GM23338 (cell line): ENCODE data around the gene TTF1. TPM values are rescaled to one million over a fixed set of nuclear protein-coding genes. Genes with fewer than 3 reads are reported as not detected.

Experiments
- ATAC-seq: fragments of 200-7000 bp; cut with Tn5 transposase; 3 replicates; pipeline ENCODE4 v1.9.1; 2020
- DNase-seq: peaks from one replicate; pipeline ENCODE4 v3.0.0-alpha.2; 2015; ENCODE audit warnings: low spot score
- H2AFZ ChIP-seq: fragments of 200-600 bp; sonication (generic); 2 replicates; pipeline ENCODE4 v1.8.0; 2016; ENCODE audit warnings: antibody characterized with exemption, mild to moderate bottlenecking, moderate library complexity
- H3F3A ChIP-seq: fragments of 200-600 bp; sonication (generic); replicated peaks from 2 replicates; pipeline ENCODE4 v1.8.0; 2017; ENCODE audit warnings: antibody characterized with exemption, mixed run types, low read depth
- H3K27ac ChIP-seq: fragments of 200-600 bp; sonication (generic); 2 replicates; pipeline ENCODE4 v1.6.1; 2016; ENCODE audit warnings: low read depth
- H3K27me3 ChIP-seq: fragments of 200-600 bp; sonication (generic); 2 replicates; pipeline ENCODE4 v1.8.0; 2016; ENCODE audit warnings: mild to moderate bottlenecking, mixed run types, moderate library complexity; ENCODE audit not compliant: insufficient read depth
- H3K36me3 ChIP-seq: fragments of 200-600 bp; sonication (generic); 2 replicates; pipeline ENCODE4 v1.8.0; 2016; ENCODE audit warnings: mild to moderate bottlenecking; ENCODE audit not compliant: insufficient read depth
- H3K4me1 ChIP-seq: fragments of 200-600 bp; sonication (generic); 2 replicates; pipeline ENCODE4 v1.8.0; 2016; ENCODE audit warnings: mild to moderate bottlenecking, moderate library complexity; ENCODE audit not compliant: insufficient read depth
- H3K4me2 ChIP-seq: fragments of 200-600 bp; sonication (generic); 2 replicates; pipeline ENCODE4 v1.7.1; 2017; ENCODE audit warnings: mixed run types
- H3K4me3 ChIP-seq: fragments of 200-600 bp; sonication (generic); 2 replicates; pipeline ENCODE4 v1.6.1; 2016; ENCODE audit warnings: mixed run types
- H3K79me2 ChIP-seq: fragments of 200-600 bp; sonication (generic); replicated peaks from 2 replicates; pipeline ENCODE4 v1.8.0; 2017; ENCODE audit warnings: mild to moderate bottlenecking; ENCODE audit not compliant: insufficient read depth
- H3K9me2 ChIP-seq: fragments of 200-600 bp; sonication (generic); 2 replicates; pipeline ENCODE4 v1.8.0; 2017; ENCODE audit not compliant: insufficient read depth
- H4K20me1 ChIP-seq: fragments of 200-600 bp; sonication (generic); replicated peaks from 2 replicates; pipeline ENCODE4 v1.8.0; 2017; ENCODE audit warnings: mild to moderate bottlenecking; ENCODE audit not compliant: insufficient read depth
- H3K27ac Mint-ChIP-seq: 2 replicates; pipeline ENCODE4 v1.8.0; 2020; ENCODE audit warnings: inconsistent platforms, mild to moderate bottlenecking, moderate library complexity, mixed read lengths
- H3K27me3 Mint-ChIP-seq: 3 replicates; pipeline ENCODE4 v1.8.0; 2022; ENCODE audit warnings: low read depth, mild to moderate bottlenecking, moderate library complexity, mixed read lengths, inconsistent platforms; ENCODE audit not compliant: insufficient read depth, poor library complexity
- H3K36me3 Mint-ChIP-seq: 3 replicates; pipeline ENCODE4 v1.8.0; 2021; ENCODE audit warnings: low read depth, mild to moderate bottlenecking, inconsistent platforms, moderate library complexity, mixed read lengths
- H3K4me1 Mint-ChIP-seq: 3 replicates; pipeline ENCODE4 v1.8.0; 2020; ENCODE audit warnings: mild to moderate bottlenecking, inconsistent platforms, mixed read lengths
- H3K4me3 Mint-ChIP-seq: 3 replicates; pipeline ENCODE4 v1.8.0; 2021; ENCODE audit warnings: moderate library complexity, mild to moderate bottlenecking, inconsistent platforms, mixed read lengths
- H3K9me3 Mint-ChIP-seq: 3 replicates; pipeline ENCODE4 v1.8.0; 2020; ENCODE audit warnings: moderate library complexity, mild to moderate bottlenecking, inconsistent platforms, mixed read lengths
- CTCF ChIP-seq, 2 experiments: fragments of 200-600 bp in 1 of 2; sonication (generic) in 1 of 2; conservative IDR thresholded peaks; 2 replicates each; pipeline versions ENCODE4 v1.5.1 to v1.6.1; 2016 to 2017; ENCODE audit warnings: antibody characterized with exemption in 2 of 2, low read depth in 2 of 2, mild to moderate bottlenecking in 2 of 2, moderate library complexity in 1 of 2
- EZH2 ChIP-seq: fragments of 200-600 bp; sonication (generic); IDR thresholded peaks from one replicate; pipeline ENCODE4 v1.8.0; 2017; ENCODE audit warnings: antibody characterized with exemption, mild to moderate bottlenecking, low read depth; ENCODE audit not compliant: unreplicated experiment
- EZH2phosphoT487 ChIP-seq: fragments of 200-600 bp; sonication (generic); IDR thresholded peaks from one replicate; pipeline ENCODE4 v1.8.1; 2018; ENCODE audit warnings: antibody characterized with exemption; ENCODE audit not compliant: unreplicated experiment
- JUNB ChIP-seq: IDR thresholded peaks from one replicate; pipeline ENCODE4 v1.6.1; 2016; ENCODE audit warnings: antibody characterized with exemption; ENCODE audit not compliant: unreplicated experiment
- POLR2AphosphoS5 ChIP-seq: IDR thresholded peaks from 2 replicates; pipeline ENCODE4 v1.6.1; 2016; ENCODE audit warnings: antibody characterized with exemption, low read depth
- ZNF331 ChIP-seq: fragments of 250-450 bp; sonication (Bioruptor Pico); IDR thresholded peaks from 2 replicates; pipeline ENCODE4 v1.5.0; 2020; ENCODE audit warnings: low read depth, mild to moderate bottlenecking, moderate library complexity
- polyA plus RNA-seq: library from polyadenylated mRNA; unstranded; fragments of >200 nt; fragmentation: Nextera tagmentation; extraction: Ambion mirVana; gene quantifications from 2 replicates; pipeline ENCODE4 v1.2.1, GENCODE V29; 2016
- total RNA-seq: library from RNA; depleted of rRNA; stranded (reverse); fragments of >200 nt; shearing (Covaris generic); gene quantifications from 2 replicates; pipeline ENCODE4 v1.2.3, GENCODE V29; 2014
- TF ChIP-seq, protein P1 (sequence below): fragments of 250-450 bp; sonication (Bioruptor Pico); IDR thresholded peaks from 2 replicates; pipeline ENCODE4 v1.5.0; 2020; ENCODE audit warnings: mild to moderate bottlenecking, moderate library complexity

TTF1 gene
- total and polyA plus RNA-seq, 2 experiments from 2014 or later = 14.9 to 25.0 TPM

GRCh38 chr9:132370592-132370991 lies 36.0 kb downstream of the TTF1 start (continued):
- TF ChIP-seq, protein P1, sequence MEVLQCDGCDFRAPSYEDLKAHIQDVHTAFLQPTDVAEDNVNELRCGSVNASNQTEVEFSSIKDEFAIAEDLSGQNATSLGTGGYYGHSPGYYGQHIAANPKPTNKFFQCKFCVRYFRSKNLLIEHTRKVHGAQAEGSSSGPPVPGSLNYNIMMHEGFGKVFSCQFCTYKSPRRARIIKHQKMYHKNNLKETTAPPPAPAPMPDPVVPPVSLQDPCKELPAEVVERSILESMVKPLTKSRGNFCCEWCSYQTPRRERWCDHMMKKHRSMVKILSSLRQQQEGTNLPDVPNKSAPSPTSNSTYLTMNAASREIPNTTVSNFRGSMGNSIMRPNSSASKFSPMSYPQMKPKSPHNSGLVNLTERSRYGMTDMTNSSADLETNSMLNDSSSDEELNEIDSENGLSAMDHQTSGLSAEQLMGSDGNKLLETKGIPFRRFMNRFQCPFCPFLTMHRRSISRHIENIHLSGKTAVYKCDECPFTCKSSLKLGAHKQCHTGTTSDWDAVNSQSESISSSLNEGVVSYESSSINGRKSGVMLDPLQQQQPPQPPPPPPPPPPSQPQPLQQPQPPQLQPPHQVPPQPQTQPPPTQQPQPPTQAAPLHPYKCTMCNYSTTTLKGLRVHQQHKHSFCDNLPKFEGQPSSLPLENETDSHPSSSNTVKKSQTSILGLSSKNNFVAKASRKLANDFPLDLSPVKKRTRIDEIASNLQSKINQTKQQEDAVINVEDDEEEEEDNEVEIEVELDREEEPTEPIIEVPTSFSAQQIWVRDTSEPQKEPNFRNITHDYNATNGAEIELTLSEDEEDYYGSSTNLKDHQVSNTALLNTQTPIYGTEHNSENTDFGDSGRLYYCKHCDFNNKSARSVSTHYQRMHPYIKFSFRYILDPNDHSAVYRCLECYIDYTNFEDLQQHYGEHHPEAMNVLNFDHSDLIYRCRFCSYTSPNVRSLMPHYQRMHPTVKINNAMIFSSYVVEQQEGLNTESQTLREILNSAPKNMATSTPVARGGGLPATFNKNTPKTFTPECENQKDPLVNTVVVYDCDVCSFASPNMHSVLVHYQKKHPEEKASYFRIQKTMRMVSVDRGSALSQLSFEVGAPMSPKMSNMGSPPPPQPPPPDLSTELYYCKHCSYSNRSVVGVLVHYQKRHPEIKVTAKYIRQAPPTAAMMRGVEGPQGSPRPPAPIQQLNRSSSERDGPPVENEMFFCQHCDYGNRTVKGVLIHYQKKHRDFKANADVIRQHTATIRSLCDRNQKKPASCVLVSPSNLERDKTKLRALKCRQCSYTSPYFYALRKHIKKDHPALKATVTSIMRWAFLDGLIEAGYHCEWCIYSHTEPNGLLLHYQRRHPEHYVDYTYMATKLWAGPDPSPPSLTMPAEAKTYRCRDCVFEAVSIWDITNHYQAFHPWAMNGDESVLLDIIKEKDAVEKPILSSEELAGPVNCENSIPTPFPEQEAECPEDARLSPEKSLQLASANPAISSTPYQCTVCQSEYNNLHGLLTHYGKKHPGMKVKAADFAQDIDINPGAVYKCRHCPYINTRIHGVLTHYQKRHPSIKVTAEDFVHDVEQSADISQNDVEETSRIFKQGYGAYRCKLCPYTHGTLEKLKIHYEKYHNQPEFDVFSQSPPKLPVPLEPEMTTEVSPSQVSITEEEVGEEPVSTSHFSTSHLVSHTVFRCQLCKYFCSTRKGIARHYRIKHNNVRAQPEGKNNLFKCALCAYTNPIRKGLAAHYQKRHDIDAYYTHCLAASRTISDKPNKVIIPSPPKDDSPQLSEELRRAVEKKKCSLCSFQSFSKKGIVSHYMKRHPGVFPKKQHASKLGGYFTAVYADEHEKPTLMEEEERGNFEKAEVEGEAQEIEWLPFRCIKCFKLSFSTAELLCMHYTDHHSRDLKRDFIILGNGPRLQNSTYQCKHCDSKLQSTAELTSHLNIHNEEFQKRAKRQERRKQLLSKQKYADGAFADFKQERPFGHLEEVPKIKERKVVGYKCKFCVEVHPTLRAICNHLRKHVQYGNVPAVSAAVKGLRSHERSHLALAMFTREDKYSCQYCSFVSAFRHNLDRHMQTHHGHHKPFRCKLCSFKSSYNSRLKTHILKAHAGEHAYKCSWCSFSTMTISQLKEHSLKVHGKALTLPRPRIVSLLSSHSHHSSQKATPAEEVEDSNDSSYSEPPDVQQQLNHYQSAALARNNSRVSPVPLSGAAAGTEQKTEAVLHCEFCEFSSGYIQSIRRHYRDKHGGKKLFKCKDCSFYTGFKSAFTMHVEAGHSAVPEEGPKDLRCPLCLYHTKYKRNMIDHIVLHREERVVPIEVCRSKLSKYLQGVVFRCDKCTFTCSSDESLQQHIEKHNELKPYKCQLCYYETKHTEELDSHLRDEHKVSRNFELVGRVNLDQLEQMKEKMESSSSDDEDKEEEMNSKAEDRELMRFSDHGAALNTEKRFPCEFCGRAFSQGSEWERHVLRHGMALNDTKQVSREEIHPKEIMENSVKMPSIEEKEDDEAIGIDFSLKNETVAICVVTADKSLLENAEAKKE (CRISPR knock-in tag) = no peak
- no peak for TF ChIP-seq ZNF331 (CRISPR knock-in tag)
- TF ChIP-seq CTCF (conservative IDR thresholded peaks at IDR 0.05; ENCODE audit: low read depth in 2 of 2) = no peak
- TF ChIP-seq EZH2phosphoT487 = no peak
- TF ChIP-seq EZH2 = no peak
- no peak for TF ChIP-seq POLR2AphosphoS5

- H3K27ac Mint-ChIP-seq = no peak overlapping the region
- Histone ChIP-seq H3F3A (no peaks in the 10 kb centered on the region), H4K20me1 (no peaks in the 10 kb centered on the region), H3K9me2 (no peaks in the 10 kb centered on the region), H2AFZ (no peak overlapping the region), H3K36me3 (no peaks in the 10 kb centered on the region), H3K4me1 (no peaks in the 10 kb centered on the region), H3K79me2 (no peaks in the 10 kb centered on the region), H3K27ac (no peak overlapping the region), H3K4me2 (no peak overlapping the region), H3K27me3 (no peaks in the 10 kb centered on the region), H3K4me3 (no peak overlapping the region)
- no peaks in the 10 kb centered on the region for H3K36me3 Mint-ChIP-seq
- no peak for ATAC-seq
- peaks cover 4% of the 10 kb centered on the region for H3K27me3 Mint-ChIP-seq
- no peak overlapping the region for H3K4me3 Mint-ChIP-seq
- no peak for DNase-seq
- H3K4me1 Mint-ChIP-seq = peaks cover 3% of the 10 kb centered on the region; the same call in 2 of the 3 replicates
- no peaks in the 10 kb centered on the region for H3K9me3 Mint-ChIP-seq
- no peak for TF ChIP-seq EZH2phosphoT487
- no peak for TF ChIP-seq JUNB
- TF ChIP-seq, protein P1 (CRISPR knock-in tag) = no peak
Observed at GRCh38 chr9:132369421-132369820, 37.2 kb downstream of the TTF1 start.
